ENCODE results near the gene ZNF804A.

Gene ZNF804A

GRCh38 chr2:184610891-184611290 is 12.6 kb downstream of the ZNF804A start:
- no peaks in the 10 kb centered on the region for H3K79me2 ChIP-seq (ENCODE audit: control insufficient read depth, low read length)
- TF ChIP-seq EZH2phosphoT487 (IDR thresholded peaks at IDR 0.05; ENCODE audit: borderline replicate concordance, low read length), result no peak
- no peak for TF ChIP-seq CTCF (IDR thresholded peaks at IDR 0.05; ENCODE audit: low read depth, low read length, poor library complexity, severe bottlenecking)
- H3K9me3 ChIP-seq (ENCODE audit: control insufficient read depth, insufficient read depth, low read length), result peaks cover 3% of the 10 kb centered on the region; the same call in 1 of the 2 replicates
- H3K36me3 ChIP-seq (ENCODE audit: control insufficient read depth, low read length), result no peaks in the 10 kb centered on the region
- H3K9me2 ChIP-seq (replicated peaks; ENCODE audit: control insufficient read depth, low read length), result no peaks in the 10 kb centered on the region
- H4K20me1 ChIP-seq (ENCODE audit: control insufficient read depth, insufficient read depth, low read depth, low read length), result no peaks in the 10 kb centered on the region
- H3K27ac ChIP-seq (ENCODE audit: low read depth, low read length), result no peak overlapping the region
- no peaks in the 10 kb centered on the region for H3K4me1 ChIP-seq (ENCODE audit: control insufficient read depth, low read length)
- H3F3A ChIP-seq (ENCODE audit: control insufficient read depth, insufficient read depth), result no peaks in the 10 kb centered on the region
- H3K4me2 ChIP-seq (ENCODE audit: low read length), result no peak overlapping the region
- H3K27me3 ChIP-seq (ENCODE audit: control insufficient read depth, low read length), result no peaks in the 10 kb centered on the region
- no peak overlapping the region for H3K4me3 ChIP-seq (ENCODE audit: low read length)

GRCh38 chr2:184611361-184612085 is 13.2 kb downstream of the ZNF804A start:
- no peak overlapping the region for H3K4me3 ChIP-seq (ENCODE audit: low read length)
- no peaks in the 10 kb centered on the region for H3K9me2 ChIP-seq (replicated peaks; ENCODE audit: control insufficient read depth, low read length)

GRCh38 chr2:184620367-184620766 is 22.0 kb downstream of the ZNF804A start:
- no peaks in the 10 kb centered on the region for H3K79me2 ChIP-seq (ENCODE audit: control insufficient read depth, low read length)

More at GRCh38 chr2:184611361-184612085, 13.2 kb downstream of the ZNF804A start:
- no peak overlapping the region for H3K27ac ChIP-seq (ENCODE audit: low read depth, low read length)
- peaks cover 3% of the 10 kb centered on the region; the same call in 1 of the 2 replicates for H3K9me3 ChIP-seq (ENCODE audit: control insufficient read depth, insufficient read depth, low read length)
- no peaks in the 10 kb centered on the region for H3K27me3 ChIP-seq (ENCODE audit: control insufficient read depth, low read length)
- no peaks in the 10 kb centered on the region for H3K79me2 ChIP-seq (ENCODE audit: control insufficient read depth, low read length)
- H3K4me2 ChIP-seq (ENCODE audit: low read length), result no peak overlapping the region
- H3K36me3 ChIP-seq (ENCODE audit: control insufficient read depth, low read length), result no peaks in the 10 kb centered on the region
- TF ChIP-seq EZH2phosphoT487 (IDR thresholded peaks at IDR 0.05; ENCODE audit: borderline replicate concordance, low read length) (no peak), CTCF (IDR thresholded peaks at IDR 0.05; ENCODE audit: low read depth, low read length, poor library complexity, severe bottlenecking) (peak; percentile 62)
- H3K4me1 ChIP-seq (ENCODE audit: control insufficient read depth, low read length), result no peaks in the 10 kb centered on the region
- no peaks in the 10 kb centered on the region for H3F3A ChIP-seq (ENCODE audit: control insufficient read depth, insufficient read depth)
- no peaks in the 10 kb centered on the region for H4K20me1 ChIP-seq (ENCODE audit: control insufficient read depth, insufficient read depth, low read depth, low read length)

More at GRCh38 chr2:184620367-184620766, 22.0 kb downstream of the ZNF804A start:
- H3K4me2 ChIP-seq (ENCODE audit: low read length), result no peak overlapping the region
- H3K4me3 ChIP-seq (ENCODE audit: low read length), result no peak overlapping the region
- no peaks in the 10 kb centered on the region; the same call in 1 of the 2 replicates for H3K9me2 ChIP-seq (replicated peaks; ENCODE audit: control insufficient read depth, low read length)
- H3K4me1 ChIP-seq (ENCODE audit: control insufficient read depth, low read length), result no peaks in the 10 kb centered on the region
- no peak overlapping the region for H3K27ac ChIP-seq (ENCODE audit: low read depth, low read length)
- no peaks in the 10 kb centered on the region for H4K20me1 ChIP-seq (ENCODE audit: control insufficient read depth, insufficient read depth, low read depth, low read length)
- H3K9me3 ChIP-seq (ENCODE audit: control insufficient read depth, insufficient read depth, low read length), result no peaks in the 10 kb centered on the region
- H3K36me3 ChIP-seq (ENCODE audit: control insufficient read depth, low read length), result no peaks in the 10 kb centered on the region
- H3K27me3 ChIP-seq (ENCODE audit: control insufficient read depth, low read length), result no peaks in the 10 kb centered on the region
- no peak for TF ChIP-seq CTCF (IDR thresholded peaks at IDR 0.05; ENCODE audit: low read depth, low read length, poor library complexity, severe bottlenecking)
- no peak for TF ChIP-seq EZH2phosphoT487 (IDR thresholded peaks at IDR 0.05; ENCODE audit: borderline replicate concordance, low read length)
- no peaks in the 10 kb centered on the region for H3F3A ChIP-seq (ENCODE audit: control insufficient read depth, insufficient read depth)
